ENCODE data around the gene MT1H.
"Not testable (repeated sequence)": the region's sequence is repeated elsewhere in the genome, so short reads cannot be mapped to it uniquely, and the experiment has no call there.

MT1H gene

GRCh38 chr16:56684926-56685590 is 15.4 kb downstream of the MT1H start:
- no peak for DNase-seq

DNA sequence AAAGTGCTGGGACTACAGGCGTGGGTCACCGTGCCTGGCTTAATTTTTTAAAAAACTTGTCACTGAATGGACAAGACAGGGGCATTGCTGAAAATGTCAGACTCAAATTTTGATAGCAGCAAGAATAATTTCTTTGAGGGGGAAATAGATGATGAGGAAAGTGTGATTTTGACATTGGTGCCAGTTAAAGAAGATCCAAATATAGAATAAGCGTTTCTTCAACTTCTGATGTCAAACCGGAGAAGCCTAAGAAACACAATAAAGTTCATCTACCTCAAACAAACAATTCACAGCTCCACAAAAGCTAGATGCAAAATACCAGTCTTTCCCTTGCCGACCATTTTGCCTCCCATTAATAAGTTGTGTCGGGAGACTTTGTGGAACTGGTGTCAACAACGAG is 17.1 kb downstream of the MT1H start:
- DNase-seq = no peak

DNA sequence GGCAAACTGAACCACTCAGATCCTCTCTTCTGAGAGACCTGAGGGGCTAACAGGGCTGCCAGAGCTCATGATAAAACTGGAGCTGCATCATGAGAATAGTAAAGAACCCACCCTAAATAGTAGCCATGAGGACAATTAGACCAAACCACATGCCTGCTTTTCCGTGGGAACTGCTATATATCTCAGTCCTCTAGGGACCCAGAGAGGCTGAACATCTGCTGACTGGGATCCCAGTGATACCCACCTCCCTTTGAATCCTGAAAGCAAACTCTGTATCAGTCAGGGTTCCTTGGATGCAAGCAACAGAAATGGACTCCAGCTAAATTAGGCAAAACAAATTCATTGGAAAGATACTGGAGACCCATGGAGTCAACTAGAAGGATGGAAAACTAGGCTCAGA is 19.1 kb downstream of the MT1H start:
- DNase-seq = no peak

DNA sequence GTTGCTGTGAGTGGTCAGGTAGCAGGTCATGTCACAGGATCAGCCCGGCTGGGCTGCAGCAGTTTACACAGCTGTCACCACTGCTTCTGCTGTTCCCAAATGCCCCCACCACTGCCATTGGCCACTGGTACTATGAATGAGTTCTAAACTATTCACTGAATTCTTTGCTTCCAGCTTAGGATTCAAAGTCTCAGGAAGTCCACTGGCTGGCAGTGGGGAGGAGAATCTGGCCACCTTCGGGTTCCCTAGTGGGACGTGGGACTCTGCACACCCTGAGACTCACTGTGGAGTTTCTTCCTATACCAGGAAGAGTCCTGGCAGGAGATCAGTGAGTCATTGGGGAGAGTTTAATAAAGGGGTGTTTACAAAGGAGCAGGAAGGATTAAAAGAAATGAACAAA is 19.6 kb downstream of the MT1H start:
- no peak for DNase-seq

- no peak for DNase-seq
Observed at GRCh38 chr16:56690420-56691122, 21.0 kb downstream of the MT1H start.

DNA sequence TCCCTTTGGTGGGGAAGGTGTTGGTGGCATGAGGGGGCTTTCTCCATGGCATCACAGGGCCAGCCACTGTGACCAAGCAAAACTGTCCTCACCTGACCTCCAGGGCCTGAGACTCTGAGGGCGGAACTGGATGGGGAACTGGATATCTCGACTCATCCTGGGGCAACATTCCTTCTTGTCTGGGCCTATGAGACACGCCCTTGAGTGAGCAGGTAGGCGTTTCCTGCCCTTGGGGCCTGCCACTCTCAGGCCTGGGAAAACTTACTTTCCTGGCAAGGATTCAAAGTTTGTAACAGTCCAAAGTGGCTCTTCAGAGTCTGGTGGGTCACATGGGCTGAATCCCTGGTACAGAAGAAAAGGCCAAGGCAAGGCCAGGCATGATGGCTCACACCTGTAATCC is 22.3 kb downstream of the MT1H start:
- DNase-seq = no peak

GRCh38 chr16:56695246-56695645 is 25.6 kb downstream of the MT1H start:
- no peak for DNase-seq

- no peak for DNase-seq
Observed at GRCh38 chr16:56697456-56698155, 28.0 kb downstream of the MT1H start.

DNA sequence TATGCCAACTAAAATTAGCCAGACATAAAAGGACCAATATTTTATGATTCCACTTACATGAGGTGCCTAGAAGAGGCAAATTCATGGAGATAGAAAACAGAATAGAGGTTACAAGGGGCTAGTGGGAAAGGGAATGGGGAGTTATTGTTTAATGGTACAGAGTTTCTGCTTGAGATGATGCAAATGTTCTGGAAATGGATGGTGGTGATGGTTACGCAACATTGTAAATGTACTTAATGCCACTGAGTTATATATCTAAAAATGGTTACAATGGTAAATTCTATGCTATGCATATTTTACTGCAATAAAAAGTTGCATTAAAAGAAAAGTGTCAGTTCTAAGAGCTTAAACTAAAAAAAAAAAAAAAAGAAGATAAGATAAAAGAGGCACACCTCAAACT is 30.6 kb downstream of the MT1H start:
- no peak for DNase-seq

GRCh38 chr16:56700631-56701030 is 31.0 kb downstream of the MT1H start:
- no peak for DNase-seq

GRCh38 chr16:56701534-56701933 is 31.9 kb downstream of the MT1H start:
- DNase-seq = no peak

- DNase-seq = no peak
Observed at GRCh38 chr16:56702836-56703235, 33.2 kb downstream of the MT1H start.

- no peak for DNase-seq
Observed at GRCh38 chr16:56708525-56709442, 39.2 kb downstream of the MT1H start.

GRCh38 chr16:56709443-56710040 is 39.9 kb downstream of the MT1H start:
- no peak for DNase-seq

DNA sequence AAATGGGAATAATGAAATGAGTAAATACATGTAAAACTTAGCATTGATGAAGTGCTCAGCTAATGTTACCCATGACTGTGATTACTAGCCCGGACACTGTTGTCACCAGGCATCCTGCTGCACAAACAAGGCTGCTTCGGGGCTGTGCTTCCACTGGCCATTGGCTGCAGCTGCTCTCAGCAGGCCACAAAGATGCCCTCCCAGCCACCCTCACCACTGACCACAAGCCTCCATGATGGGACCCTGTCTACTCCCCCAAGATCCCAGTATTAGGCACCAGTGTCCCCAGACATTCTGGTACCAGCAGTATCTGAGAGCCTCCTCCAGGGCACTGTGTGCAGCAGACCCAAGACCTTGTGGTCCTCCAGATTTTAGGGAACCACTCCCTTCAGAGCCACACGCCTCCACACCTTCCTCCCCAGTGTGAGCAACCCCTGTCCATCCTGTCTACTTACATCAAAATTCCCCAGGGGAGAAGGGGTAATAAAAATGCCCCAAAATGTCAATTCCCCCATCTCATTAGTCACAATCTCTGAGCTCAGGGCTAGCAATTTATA is 40.6 kb downstream of the MT1H start:
- no peak for DNase-seq

DNA sequence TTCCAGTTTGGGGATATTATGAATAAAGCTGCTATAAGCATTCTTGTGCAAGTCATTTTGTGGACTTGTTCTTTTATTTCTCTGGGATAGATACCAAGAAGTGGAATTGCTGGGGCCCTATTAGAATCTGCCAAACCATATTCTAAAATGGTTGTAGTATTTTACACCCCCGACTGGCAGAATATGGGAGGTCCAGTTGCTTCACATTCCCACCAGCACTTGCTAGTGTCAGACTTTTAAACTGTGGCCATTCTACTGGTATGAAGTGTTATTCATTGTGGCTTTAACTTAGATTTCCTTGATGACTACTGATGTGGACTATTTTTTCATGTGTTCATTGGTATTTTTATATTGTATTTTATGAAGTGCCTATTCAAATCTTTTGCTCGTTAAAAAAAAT is 42.2 kb downstream of the MT1H start:
- no peak for DNase-seq

GRCh38 chr16:56713794-56714193 is 44.2 kb downstream of the MT1H start:
- DNase-seq = no peak

DNA sequence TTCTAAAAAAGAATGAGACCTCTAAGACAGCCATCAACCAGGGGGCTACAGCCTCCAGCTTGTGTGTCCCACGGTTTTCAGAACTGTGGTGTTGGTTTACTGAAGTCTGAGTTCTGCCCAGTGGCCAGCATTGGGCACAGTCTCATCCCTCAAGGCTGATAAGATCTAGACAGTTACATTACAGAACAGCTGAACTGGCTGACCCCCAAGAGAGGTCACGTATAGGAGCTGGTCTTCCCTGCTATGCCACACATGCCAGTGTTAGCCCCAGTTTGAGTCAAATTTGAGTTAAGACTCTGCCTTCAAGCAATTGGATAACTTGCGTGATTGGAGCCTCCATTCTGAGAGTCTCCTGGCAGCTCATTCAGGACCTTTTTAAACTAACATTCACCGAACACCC is 45.5 kb downstream of the MT1H start:
- no peak for DNase-seq

DNA sequence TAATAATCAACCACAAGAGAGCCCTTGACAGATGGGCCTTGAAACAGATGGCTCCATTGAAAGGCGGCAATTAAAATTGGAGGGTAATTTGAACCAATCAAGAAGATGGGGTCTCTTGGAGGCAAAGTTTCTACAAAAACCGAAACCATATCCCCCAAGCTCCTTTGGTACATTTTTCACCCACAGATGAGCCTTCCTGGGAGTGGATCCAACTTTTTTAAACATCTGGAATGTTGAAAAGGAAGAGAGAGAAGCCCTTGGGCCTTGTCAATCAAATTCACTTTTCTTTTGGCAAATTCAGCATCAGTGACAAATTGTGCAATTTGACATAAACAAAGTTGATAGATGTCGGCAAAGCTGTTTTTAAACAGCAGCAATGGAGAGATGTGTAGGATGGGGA is 47.1 kb downstream of the MT1H start:
- DNase-seq = no peak

DNA sequence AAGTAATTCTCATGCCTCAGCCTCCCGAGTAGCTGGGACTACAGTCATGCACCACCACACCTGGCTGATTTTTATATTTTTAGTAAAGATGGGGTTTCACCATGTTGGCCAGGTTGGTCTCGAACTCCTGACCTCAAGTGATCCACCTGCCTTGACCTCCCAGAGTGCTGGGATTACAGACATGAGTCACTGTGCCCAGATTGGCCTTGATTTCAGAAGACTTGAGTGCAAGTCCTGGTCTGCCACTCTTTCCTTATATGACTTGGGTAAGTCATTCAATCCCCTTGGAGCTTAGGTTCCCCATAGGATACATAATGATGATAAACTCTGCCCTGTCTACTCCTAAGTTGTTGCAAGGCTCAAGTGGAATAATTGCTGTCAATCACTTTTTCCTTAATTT is 47.9 kb downstream of the MT1H start:
- not testable (repeated sequence) for DNase-seq
